Upper lobe of left lung (tissue), 6 donors: ENCODE measurements around the gene DSE. TPM values are rescaled to one million over a fixed set of nuclear protein-coding genes. Genes with fewer than 3 reads are reported as not detected.

Source experiments
- ATAC-seq, 2 donors: fragments of 200-7000 bp; cut with Tn5 transposase; one replicate each; pipeline ENCODE4 v1.9.1; 2022; ENCODE audit warnings: mild to moderate bottlenecking in 2 of 2, moderate library complexity in 2 of 2; ENCODE audit not compliant: low FRiP score in 2 of 2
- DNase-seq, 2 donors: peaks; one replicate each; pipeline ENCODE4 v3.0.0-alpha.2; 2019 to 2020
- H3K27ac ChIP-seq, 4 donors: fragments of 200-600 bp; sonication (generic); one replicate each; pipeline ENCODE4 v1.5.1; 2016 to 2019
- H3K27me3 ChIP-seq, 4 donors: fragments of 200-600 bp; sonication (generic); one replicate each; pipeline ENCODE4 v1.5.1; 2017 to 2019
- H3K36me3 ChIP-seq, 4 donors: fragments of 200-600 bp; sonication (generic); one replicate each; pipeline ENCODE4 v1.5.1; 2016 to 2019
- H3K4me1 ChIP-seq, 4 donors: fragments of 200-600 bp; sonication (generic); one replicate each; pipeline ENCODE4 v1.5.1; 2018 to 2019
- H3K4me3 ChIP-seq, 4 donors: fragments of 200-600 bp; sonication (generic); one replicate each; pipeline ENCODE4 v1.5.1; 2017 to 2019; ENCODE audit warnings: mild to moderate bottlenecking in 2 of 4, moderate library complexity in 1 of 4
- H3K9me3 ChIP-seq, 4 donors: fragments of 200-600 bp; sonication (generic); one replicate each; pipeline ENCODE4 v1.5.1; 2018 to 2019
- EP300 ChIP-seq, 4 donors: sonication (generic); formaldehyde crosslinking; IDR thresholded peaks; one replicate each; pipeline ENCODE4 v1.5.1; 2017; ENCODE audit warnings: antibody characterized with exemption in 4 of 4, control low read depth in 2 of 4
- POLR2A ChIP-seq, 4 donors: fragments of 450-650 bp; IDR thresholded peaks; one replicate each; pipeline ENCODE4 v1.5.1; 2016 to 2017; ENCODE audit warnings: antibody characterized with exemption in 4 of 4, mild to moderate bottlenecking in 2 of 4
- POLR2AphosphoS5 ChIP-seq, 2 donors: sonication (generic); formaldehyde crosslinking; IDR thresholded peaks; one replicate each; pipeline ENCODE4 v1.5.1; 2017; ENCODE audit warnings: antibody characterized with exemption in 2 of 2
- WGBS, 2 donors: methylation state at CpG; one replicate each; pipeline ENCODE4 v1.1.5; 2017 to 2018; 5-methylcytosine and 5-hydroxymethylcytosine counted together
- total RNA-seq, 6 donors: library from RNA; depleted of rRNA in 4 of 6; stranded (reverse); fragments of >200 nt in 4 of 6; gene quantifications; one replicate each; pipeline versions ENCODE4 v1.1.0 to v1.2.1, GENCODE V29; 2016 to 2021
- TF ChIP-seq, protein P1 (sequence below), 6 experiments: fragments of 450-650 bp in 4 of 6; fragments of 200-600 bp in 2 of 6; sonication (generic) in 2 of 6; IDR thresholded peaks; one replicate each; pipeline ENCODE4 v1.5.1; 2016 to 2019; ENCODE audit warnings: antibody characterized with exemption in 6 of 6
- donor health status: DM: no; HTN: no; CAD: no; lungs with moderate emphysema.
- donor health status: DM: no; HTN: yes; CAD: no; lungs with severe emphysema.

DSE gene
- total RNA-seq, 6 donors from 2014 or later, result 20.1 to 68.1 (median 40.6) TPM

DNA sequence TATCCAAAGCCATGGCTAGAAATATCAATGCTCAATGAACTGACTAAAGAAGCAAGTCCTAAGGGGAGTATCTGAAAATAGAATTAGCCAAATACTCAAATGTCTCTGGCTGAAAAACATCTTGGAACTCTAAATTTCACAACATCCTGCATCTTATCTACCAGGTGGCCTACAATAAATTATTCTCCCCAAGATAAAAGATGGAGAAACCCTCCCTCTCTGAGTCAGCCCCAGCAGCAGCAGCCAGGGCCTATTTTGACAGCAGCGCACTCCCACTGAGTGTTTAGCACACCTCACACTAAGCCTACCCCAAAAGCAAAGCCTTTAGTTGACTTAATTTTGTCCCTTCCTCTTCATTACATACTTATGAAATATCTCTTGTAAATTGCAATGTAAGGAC lies 96.3 kb downstream of the DSE start:
- H3K4me1 ChIP-seq, result peaks cover 6 to 11% (median 8%) of the 10 kb centered on the region in 4 donors
- no peak for ATAC-seq
- no peak for TF ChIP-seq EP300 (IDR thresholded peaks at IDR 0.05)
- no peak for TF ChIP-seq POLR2A (IDR thresholded peaks at IDR 0.05)
- TF ChIP-seq, protein P1, sequence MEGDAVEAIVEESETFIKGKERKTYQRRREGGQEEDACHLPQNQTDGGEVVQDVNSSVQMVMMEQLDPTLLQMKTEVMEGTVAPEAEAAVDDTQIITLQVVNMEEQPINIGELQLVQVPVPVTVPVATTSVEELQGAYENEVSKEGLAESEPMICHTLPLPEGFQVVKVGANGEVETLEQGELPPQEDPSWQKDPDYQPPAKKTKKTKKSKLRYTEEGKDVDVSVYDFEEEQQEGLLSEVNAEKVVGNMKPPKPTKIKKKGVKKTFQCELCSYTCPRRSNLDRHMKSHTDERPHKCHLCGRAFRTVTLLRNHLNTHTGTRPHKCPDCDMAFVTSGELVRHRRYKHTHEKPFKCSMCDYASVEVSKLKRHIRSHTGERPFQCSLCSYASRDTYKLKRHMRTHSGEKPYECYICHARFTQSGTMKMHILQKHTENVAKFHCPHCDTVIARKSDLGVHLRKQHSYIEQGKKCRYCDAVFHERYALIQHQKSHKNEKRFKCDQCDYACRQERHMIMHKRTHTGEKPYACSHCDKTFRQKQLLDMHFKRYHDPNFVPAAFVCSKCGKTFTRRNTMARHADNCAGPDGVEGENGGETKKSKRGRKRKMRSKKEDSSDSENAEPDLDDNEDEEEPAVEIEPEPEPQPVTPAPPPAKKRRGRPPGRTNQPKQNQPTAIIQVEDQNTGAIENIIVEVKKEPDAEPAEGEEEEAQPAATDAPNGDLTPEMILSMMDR (IDR thresholded peaks at IDR 0.05), result no peak
- no peak for TF ChIP-seq POLR2AphosphoS5 (IDR thresholded peaks at IDR 0.05)
- no peaks in the 10 kb centered on the region for H3K27me3 ChIP-seq
- DNase-seq, result no peak
- no peak overlapping the region for H3K27ac ChIP-seq
- H3K4me3 ChIP-seq, result no peak overlapping the region
- 95 to 100% methylated on average over 1 of the region's 1 CpG for WGBS, 2 donors
- no peaks in the 10 kb centered on the region for H3K9me3 ChIP-seq
- no peaks in the 10 kb centered on the region for H3K36me3 ChIP-seq

DNA sequence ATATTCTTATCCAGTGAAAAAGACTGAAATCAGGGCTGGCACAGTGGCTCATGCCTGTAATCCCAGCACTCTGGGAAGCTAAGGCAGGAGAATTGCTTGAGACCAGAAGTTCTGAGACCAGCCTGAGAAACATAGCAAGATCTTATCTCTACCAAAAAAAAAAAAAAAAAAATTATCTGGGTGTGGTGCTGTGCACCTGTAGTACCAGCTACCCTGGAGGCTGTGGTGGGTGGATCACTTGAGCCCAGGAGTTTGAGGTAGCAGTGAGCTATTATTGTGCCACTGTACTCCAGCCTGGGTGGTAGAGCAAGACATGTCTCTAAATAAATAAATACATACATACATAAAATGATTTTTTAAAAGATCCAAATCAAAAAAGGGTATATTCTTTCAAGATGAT lies 96.8 kb downstream of the DSE start:
- H3K4me3 ChIP-seq, result no peak overlapping the region
- ATAC-seq (no peak), DNase-seq (no peak)
- TF ChIP-seq EP300 (IDR thresholded peaks at IDR 0.05), result no peak
- no peak for TF ChIP-seq POLR2AphosphoS5 (IDR thresholded peaks at IDR 0.05)
- TF ChIP-seq, protein P1 (IDR thresholded peaks at IDR 0.05), result no peak
- no peak for TF ChIP-seq POLR2A (IDR thresholded peaks at IDR 0.05)
- no peaks in the 10 kb centered on the region for H3K36me3 ChIP-seq
- H3K27ac ChIP-seq, result no peak overlapping the region
- peaks cover 2 to 6% (median 4%) of the 10 kb centered on the region in 4 donors for H3K4me1 ChIP-seq
- no peaks in the 10 kb centered on the region for H3K27me3 ChIP-seq
- H3K9me3 ChIP-seq, result no peaks in the 10 kb centered on the region

- no peaks in the 10 kb centered on the region for H3K36me3 ChIP-seq
- H3K27me3 ChIP-seq, result no peaks in the 10 kb centered on the region
- DNase-seq, result no peak
- no peak overlapping the region for H3K4me3 ChIP-seq
- no peaks in the 10 kb centered on the region for H3K9me3 ChIP-seq
- 66 to 72% methylated on average over 1 of the region's 1 CpG for WGBS, 2 donors
- ATAC-seq, result no peak
- no peak overlapping the region for H3K27ac ChIP-seq
- H3K4me1 ChIP-seq, result peaks cover 0 to 6% (median 3%) of the 10 kb centered on the region in 4 donors
- TF ChIP-seq POLR2AphosphoS5 (IDR thresholded peaks at IDR 0.05) (no peak), EP300 (IDR thresholded peaks at IDR 0.05) (no peak), POLR2A (IDR thresholded peaks at IDR 0.05) (no peak)
- TF ChIP-seq, protein P1 (IDR thresholded peaks at IDR 0.05), result no peak
Observed at GRCh38 chr6:116468293-116468692, 97.5 kb downstream of the DSE start.

DNA sequence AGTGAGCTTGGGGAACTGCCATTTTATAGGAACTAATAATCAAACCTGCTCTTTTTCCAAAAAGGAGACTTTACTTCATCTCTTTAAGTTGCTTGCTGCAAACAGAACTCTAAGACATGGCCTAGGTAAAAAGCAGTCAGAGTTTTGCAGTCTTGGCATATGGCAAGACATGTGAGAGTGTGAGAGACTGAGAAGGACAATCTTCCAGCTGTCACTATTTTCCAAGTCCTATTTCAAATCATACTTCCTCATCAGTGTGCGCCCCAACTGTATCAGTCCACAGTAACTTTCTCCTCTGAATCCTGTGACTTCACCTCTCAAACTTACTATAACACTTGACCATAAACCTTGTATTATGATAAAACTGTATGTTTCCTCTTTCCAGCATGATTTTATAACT lies 100.8 kb downstream of the DSE start:
- Histone ChIP-seq H3K27me3 (no peaks in the 10 kb centered on the region), H3K27ac (no peak overlapping the region), H3K4me1 (no peaks in the 10 kb centered on the region), H3K4me3 (no peak overlapping the region), H3K36me3 (no peaks in the 10 kb centered on the region), H3K9me3 (no peaks in the 10 kb centered on the region)
- TF ChIP-seq, protein P1 (IDR thresholded peaks at IDR 0.05), result no peak
- TF ChIP-seq POLR2A (IDR thresholded peaks at IDR 0.05) (no peak), POLR2AphosphoS5 (IDR thresholded peaks at IDR 0.05) (no peak), EP300 (IDR thresholded peaks at IDR 0.05) (no peak)
- WGBS, 2 donors, result 63 to 71% methylated on average over 1 of the region's 1 CpG
- DNase-seq (no peak), ATAC-seq (no peak)

DNA sequence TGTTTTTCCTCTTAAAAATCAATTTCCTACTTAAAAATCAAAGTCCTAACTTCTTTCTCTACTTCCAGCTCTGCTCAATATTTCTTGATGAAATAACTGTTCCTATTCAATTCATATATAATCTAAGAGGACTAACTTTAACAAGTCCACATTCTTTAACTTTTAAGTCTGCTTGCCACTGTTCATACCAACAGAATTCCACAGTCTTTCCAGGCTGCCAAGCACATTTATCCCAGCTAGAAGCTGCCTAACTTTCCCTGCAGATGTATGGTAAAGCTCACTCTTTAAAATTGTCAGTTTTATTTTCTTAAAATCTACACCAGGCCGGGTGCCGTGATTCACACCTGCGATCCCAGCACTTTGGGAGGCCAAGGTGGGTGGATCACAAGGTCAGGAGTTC lies 102.0 kb downstream of the DSE start:
- ATAC-seq, result no peak
- 94% methylated on average over 3 of the region's 3 CpGs for WGBS, 2 donors
- no peak overlapping the region for H3K4me3 ChIP-seq

More for the DNA sequence above, 102.0 kb downstream of the DSE start:
- no peaks in the 10 kb centered on the region for H3K9me3 ChIP-seq
- H3K27me3 ChIP-seq, result no peaks in the 10 kb centered on the region
- no peaks in the 10 kb centered on the region for H3K36me3 ChIP-seq
- H3K27ac ChIP-seq, result no peak overlapping the region
- H3K4me1 ChIP-seq, result no peaks in the 10 kb centered on the region
- TF ChIP-seq POLR2AphosphoS5 (IDR thresholded peaks at IDR 0.05) (no peak), POLR2A (IDR thresholded peaks at IDR 0.05) (no peak), EP300 (IDR thresholded peaks at IDR 0.05) (no peak)
- DNase-seq, result no peak
